Measurements from ENCODE around the gene MTHFD2. TPM values are rescaled to one million over a fixed set of nuclear protein-coding genes. Genes with fewer than 3 reads are reported as not detected.
A peak's percentile ranks its signal among the peaks of the same experiment; 100 is the strongest.

The MTHFD2 gene
- total and polyA plus RNA-seq, 12 donors = 12.4 to 32.6 (median 19.0) TPM

DNA sequence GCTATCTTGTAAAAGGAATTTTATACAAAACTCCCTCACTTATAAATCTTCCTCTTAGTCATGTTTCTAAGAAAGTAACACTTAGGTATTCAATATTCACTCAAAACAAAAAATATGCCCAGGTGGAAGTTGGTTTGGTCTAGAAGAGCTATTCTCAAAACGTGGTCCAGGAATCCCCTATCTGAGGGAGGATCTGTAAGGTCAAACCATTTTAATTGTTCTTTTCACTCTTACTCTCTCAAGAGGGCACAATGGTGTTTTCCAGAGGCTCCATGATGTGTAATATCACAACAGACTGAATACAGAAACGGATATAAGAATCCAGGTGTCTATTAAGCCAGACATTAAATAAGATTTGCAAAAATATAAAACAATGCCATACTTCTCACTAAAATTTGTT lies 29.7 kb upstream of the MTHFD2 start:
- no peak for TF ChIP-seq CTCF (IDR thresholded peaks at IDR 0.05)
- intact Hi-C loops (cut with DNase I) = no loop called here

GRCh38 chr2:74174909-74175308 lies 23.5 kb upstream of the MTHFD2 start:
- DNase-seq (no peak), ATAC-seq (no peak)
- no peaks in the 10 kb centered on the region for H3K9me3 ChIP-seq
- H3K27ac ChIP-seq = no peak overlapping the region
- 89 to 100% methylated on average over 1 of the region's 1 CpG for WGBS, 2 donors
- TF ChIP-seq CTCF (IDR thresholded peaks at IDR 0.05) = no peak
- peaks cover 0 to 30% (median 21%) of the 10 kb centered on the region in 9 donors for H3K36me3 ChIP-seq
- peaks cover 3 to 48% (median 34%) of the 10 kb centered on the region in 9 donors for H3K4me1 ChIP-seq
- intact Hi-C loops (cut with DNase I) = no loop called here
- H3K27me3 ChIP-seq = no peaks in the 10 kb centered on the region
- H3K4me3 ChIP-seq = no peak overlapping the region

More for the DNA sequence above, 29.7 kb upstream of the MTHFD2 start:
- peaks cover 0 to 6% (median 0%) of the 10 kb centered on the region in 9 donors for H3K4me1 ChIP-seq
- ATAC-seq (no peak), DNase-seq (no peak)
- H3K27me3 ChIP-seq = no peaks in the 10 kb centered on the region
- no peak overlapping the region for H3K4me3 ChIP-seq
- peaks cover 0 to 92% (median 69%) of the 10 kb centered on the region in 9 donors for H3K36me3 ChIP-seq
- H3K27ac ChIP-seq = no peak overlapping the region
- 65 to 66% methylated on average over 2 of the region's 2 CpGs for WGBS, 2 donors
- peaks cover 0 to 11% (median 4%) of the 10 kb centered on the region in 11 donors for H3K9me3 ChIP-seq

DNA sequence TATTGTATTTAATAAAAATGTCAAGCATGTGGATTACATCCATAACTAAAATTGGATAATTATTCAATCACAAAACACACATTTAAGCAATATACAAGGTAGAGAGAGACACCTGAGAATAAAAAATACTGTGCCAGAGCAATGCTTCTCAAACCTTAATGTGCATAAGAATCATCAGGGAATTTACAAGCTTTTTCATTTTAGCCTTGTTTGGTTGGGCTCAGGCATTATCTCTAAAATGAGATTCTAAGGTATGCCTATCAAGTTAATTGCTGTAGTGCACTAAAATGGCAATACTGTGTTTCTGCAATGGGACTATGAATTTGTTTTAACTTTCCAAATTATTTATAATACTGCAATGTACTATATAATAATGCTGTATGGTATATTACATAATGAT lies 20.7 kb upstream of the MTHFD2 start:
- peak overlapping the region in 9 of 10 donors; percentile 91 to 97 (median 95) for H3K27ac ChIP-seq
- no peak for DNase-seq
- H3K36me3 ChIP-seq = peaks cover 0 to 2% (median 0%) of the 10 kb centered on the region in 9 donors
- peaks cover 3 to 67% (median 34%) of the 10 kb centered on the region in 9 donors for H3K4me1 ChIP-seq
- H3K4me3 ChIP-seq = peak overlapping the region; percentile 75 to 95 (median 88)
- intact Hi-C loops (cut with DNase I) = loop anchor here in 1 of 10 donors (2.0 kb wide), 1 partner anchor 21 kb away; the partner anchor contains the start of gene MTHFD2
- no peaks in the 10 kb centered on the region for H3K27me3 ChIP-seq
- no peak for ATAC-seq
- no peaks in the 10 kb centered on the region for H3K9me3 ChIP-seq
- TF ChIP-seq CTCF (IDR thresholded peaks at IDR 0.05) = no peak

DNA sequence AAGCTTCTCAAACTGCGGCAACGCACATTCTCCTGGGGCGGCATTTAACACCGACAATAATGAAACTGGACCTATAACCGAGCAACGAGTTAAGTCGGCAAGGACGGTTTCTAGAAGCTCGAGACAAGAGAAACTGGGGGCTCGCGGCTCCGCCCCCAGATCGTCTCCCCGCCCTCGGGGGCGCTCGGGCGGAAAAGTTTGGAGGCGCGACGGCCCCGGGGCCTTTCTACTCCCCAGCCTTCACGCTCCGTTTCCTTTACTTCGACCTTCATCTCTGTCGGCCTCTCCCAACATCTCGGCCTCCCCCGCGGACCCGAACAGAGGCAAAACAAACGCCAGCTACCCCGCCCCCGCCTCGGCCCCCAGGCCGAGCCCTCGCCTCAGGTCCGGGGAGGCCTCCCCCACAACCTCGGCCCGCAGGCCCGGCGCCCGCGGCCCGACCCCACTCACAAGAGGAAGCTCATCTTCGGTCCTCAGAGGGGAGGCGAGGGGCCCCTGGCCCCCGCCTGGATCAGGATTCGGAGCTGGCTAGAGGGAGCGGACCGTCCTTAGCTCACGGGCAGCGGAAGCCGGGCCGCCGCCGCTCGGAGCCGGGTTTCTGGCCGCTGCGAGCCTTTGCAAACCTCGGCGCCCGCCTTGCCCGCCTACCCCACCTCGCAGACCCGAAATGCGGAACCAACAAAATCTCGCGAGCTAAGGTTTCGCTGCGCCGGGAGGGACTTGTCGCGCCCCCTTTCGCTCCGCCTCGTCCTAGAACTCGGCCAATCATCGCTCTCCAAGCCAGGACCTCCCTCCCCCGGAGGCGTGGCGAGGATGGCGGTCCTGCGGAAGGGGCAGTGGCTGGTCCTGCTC lies 20.0 kb upstream of the MTHFD2 start, which contains the start of gene MOB1A:
MOB1A (minus strand) TSS at position 669 of the 852 bp plus-strand sequence; CDS start at position 464, 205 bp downstream.
- peaks cover 3 to 66% (median 33%) of the 10 kb centered on the region in 9 donors for H3K4me1 ChIP-seq
- ATAC-seq = peak; percentile 98 to 100 (median 99)
- H3K9me3 ChIP-seq = no peaks in the 10 kb centered on the region
- H3K36me3 ChIP-seq = no peaks in the 10 kb centered on the region
- no peaks in the 10 kb centered on the region for H3K27me3 ChIP-seq
- peak within 1 kb of the TSS; percentile 82 to 97 (median 94) for H3K27ac ChIP-seq
- WGBS, 2 donors = 0 to 1% methylated on average over 78 to 84 of the region's 84 CpGs
- intact Hi-C loops (cut with DNase I) = loop anchor here in 1 of 10 donors (2.0 kb wide), 1 partner anchor 20 kb away; the partner anchor contains the start of gene MTHFD2
- DNase-seq = peak; percentile 98 to 99
- H3K4me3 ChIP-seq = peak within 1 kb of the TSS; percentile 75 to 95 (median 88)
- TF ChIP-seq CTCF (IDR thresholded peaks at IDR 0.05) = peak in 1 of 9 donors; percentile 10
